ENCODE measurements around the gene CPNE5. TPM values are rescaled to one million over a fixed set of nuclear protein-coding genes. Genes with fewer than 3 reads are reported as not detected.

The CPNE5 gene
- total RNA-seq, 1 donor from 2014 or later: not detected

GRCh38 chr6:36850021-36850420 lies 10.8 kb upstream of the CPNE5 start:
- Mint-ChIP-seq H3K36me3 (ENCODE audit: low read depth) (peaks cover 10% of the 10 kb centered on the region), H3K4me1 (ENCODE audit: low read depth) (peaks cover 30% of the 10 kb centered on the region), H3K27ac (ENCODE audit: unreplicated experiment) (peak overlapping the region; percentile 50), H3K9me3 (ENCODE audit: low read depth) (peaks cover 5% of the 10 kb centered on the region), H3K4me3 (ENCODE audit: unreplicated experiment) (no peak overlapping the region), H3K27me3 (ENCODE audit: low read depth) (no peaks in the 10 kb centered on the region)
- TF ChIP-seq, protein P1, sequence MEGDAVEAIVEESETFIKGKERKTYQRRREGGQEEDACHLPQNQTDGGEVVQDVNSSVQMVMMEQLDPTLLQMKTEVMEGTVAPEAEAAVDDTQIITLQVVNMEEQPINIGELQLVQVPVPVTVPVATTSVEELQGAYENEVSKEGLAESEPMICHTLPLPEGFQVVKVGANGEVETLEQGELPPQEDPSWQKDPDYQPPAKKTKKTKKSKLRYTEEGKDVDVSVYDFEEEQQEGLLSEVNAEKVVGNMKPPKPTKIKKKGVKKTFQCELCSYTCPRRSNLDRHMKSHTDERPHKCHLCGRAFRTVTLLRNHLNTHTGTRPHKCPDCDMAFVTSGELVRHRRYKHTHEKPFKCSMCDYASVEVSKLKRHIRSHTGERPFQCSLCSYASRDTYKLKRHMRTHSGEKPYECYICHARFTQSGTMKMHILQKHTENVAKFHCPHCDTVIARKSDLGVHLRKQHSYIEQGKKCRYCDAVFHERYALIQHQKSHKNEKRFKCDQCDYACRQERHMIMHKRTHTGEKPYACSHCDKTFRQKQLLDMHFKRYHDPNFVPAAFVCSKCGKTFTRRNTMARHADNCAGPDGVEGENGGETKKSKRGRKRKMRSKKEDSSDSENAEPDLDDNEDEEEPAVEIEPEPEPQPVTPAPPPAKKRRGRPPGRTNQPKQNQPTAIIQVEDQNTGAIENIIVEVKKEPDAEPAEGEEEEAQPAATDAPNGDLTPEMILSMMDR (IDR thresholded peaks at IDR 0.05): no peak
- DNase-seq (ENCODE audit: low spot score): no peak

GRCh38 chr6:36848658-36849441 lies 9.6 kb upstream of the CPNE5 start:
- peaks cover 6% of the 10 kb centered on the region for H3K36me3 Mint-ChIP-seq (ENCODE audit: low read depth)
- H3K27ac Mint-ChIP-seq (ENCODE audit: unreplicated experiment): no peak overlapping the region
- peaks cover 30% of the 10 kb centered on the region for H3K4me1 Mint-ChIP-seq (ENCODE audit: low read depth)
- TF ChIP-seq, protein P1 (IDR thresholded peaks at IDR 0.05): no peak
- H3K27me3 Mint-ChIP-seq (ENCODE audit: low read depth): no peaks in the 10 kb centered on the region
- DNase-seq (ENCODE audit: low spot score): no peak
- H3K4me3 Mint-ChIP-seq (ENCODE audit: unreplicated experiment): peak overlapping the region; percentile 46
- H3K9me3 Mint-ChIP-seq (ENCODE audit: low read depth): peaks cover 5% of the 10 kb centered on the region

DNA sequence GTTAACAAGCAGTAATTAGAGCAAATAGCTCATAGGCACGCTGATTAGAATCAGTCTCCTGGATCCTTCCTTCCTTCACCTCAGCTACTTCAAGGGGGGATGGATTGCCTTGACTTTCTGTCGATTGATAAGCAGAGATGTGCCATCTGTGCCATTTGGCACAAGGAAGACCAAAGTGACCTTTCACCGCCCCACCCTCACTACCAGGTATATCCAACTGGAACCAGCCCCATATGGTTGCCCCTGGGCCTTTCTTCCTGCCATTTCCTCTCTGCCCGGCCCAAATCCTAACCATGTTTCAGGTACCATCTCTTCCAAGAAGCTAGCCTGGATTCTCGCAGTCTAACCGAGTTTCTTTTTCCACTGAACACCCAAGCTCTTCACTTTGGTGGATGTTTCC lies 8.7 kb upstream of the CPNE5 start:
- Mint-ChIP-seq H3K27me3 (ENCODE audit: low read depth) (no peaks in the 10 kb centered on the region), H3K27ac (ENCODE audit: unreplicated experiment) (no peak overlapping the region)

DNA sequence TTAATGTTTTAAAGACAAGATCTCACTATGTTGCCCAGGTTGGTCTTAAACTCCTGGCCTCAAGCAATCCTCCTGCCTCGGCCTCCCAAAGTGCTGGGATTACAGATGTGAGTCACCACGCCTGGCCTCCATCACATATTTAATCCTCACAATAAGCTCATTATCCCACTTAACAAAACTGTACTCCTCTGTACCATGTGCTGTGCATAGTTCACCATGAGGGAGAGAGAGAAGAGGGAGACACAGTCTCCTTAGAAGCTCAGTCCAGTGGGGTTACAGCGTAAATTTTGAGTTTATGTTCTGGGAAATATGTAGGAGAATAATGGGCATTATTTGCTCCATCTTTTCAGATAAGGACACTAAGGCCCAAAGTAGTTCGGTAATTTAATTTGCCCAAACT lies 7.9 kb upstream of the CPNE5 start:
- TF ChIP-seq, protein P1 (IDR thresholded peaks at IDR 0.05): no peak
- no peak overlapping the region for H3K27ac Mint-ChIP-seq (ENCODE audit: unreplicated experiment)
- peaks cover 2% of the 10 kb centered on the region for H3K36me3 Mint-ChIP-seq (ENCODE audit: low read depth)
- no peak for DNase-seq (ENCODE audit: low spot score)
- no peak overlapping the region for H3K4me3 Mint-ChIP-seq (ENCODE audit: unreplicated experiment)
- peaks cover 15% of the 10 kb centered on the region for H3K4me1 Mint-ChIP-seq (ENCODE audit: low read depth)
- no peaks in the 10 kb centered on the region for H3K27me3 Mint-ChIP-seq (ENCODE audit: low read depth)
- peaks cover 5% of the 10 kb centered on the region for H3K9me3 Mint-ChIP-seq (ENCODE audit: low read depth)

More for the DNA sequence above, 8.7 kb upstream of the CPNE5 start:
- TF ChIP-seq, protein P1 (IDR thresholded peaks at IDR 0.05): no peak
- peaks cover 21% of the 10 kb centered on the region for H3K4me1 Mint-ChIP-seq (ENCODE audit: low read depth)
- DNase-seq (ENCODE audit: low spot score): no peak
- H3K36me3 Mint-ChIP-seq (ENCODE audit: low read depth): peaks cover 2% of the 10 kb centered on the region
- peaks cover 5% of the 10 kb centered on the region for H3K9me3 Mint-ChIP-seq (ENCODE audit: low read depth)
- H3K4me3 Mint-ChIP-seq (ENCODE audit: unreplicated experiment): no peak overlapping the region

DNA sequence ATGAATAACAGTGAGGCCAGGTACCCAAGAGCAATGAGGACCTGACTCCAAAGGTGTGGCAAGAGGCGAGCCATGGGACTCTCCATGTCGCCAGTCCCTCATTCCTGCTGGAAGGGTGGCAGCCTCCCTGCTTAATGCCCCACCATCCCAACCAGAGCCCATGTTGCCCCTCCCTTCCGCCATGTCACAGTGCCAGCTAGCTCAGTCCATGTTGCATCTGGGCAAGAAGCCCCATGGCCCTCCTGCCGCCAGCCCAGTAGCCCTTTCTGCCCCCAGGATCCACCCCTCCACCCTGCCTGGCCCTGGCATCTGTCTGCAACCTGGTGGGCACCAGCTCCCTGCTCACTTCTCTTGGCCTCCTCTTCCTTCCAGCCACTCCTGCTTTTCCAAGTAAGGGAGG lies 6.0 kb upstream of the CPNE5 start:
- peaks cover 1% of the 10 kb centered on the region for H3K27me3 Mint-ChIP-seq (ENCODE audit: low read depth)
- no peak overlapping the region for H3K27ac Mint-ChIP-seq (ENCODE audit: unreplicated experiment)
- peaks cover 21% of the 10 kb centered on the region for H3K4me1 Mint-ChIP-seq (ENCODE audit: low read depth)
- H3K36me3 Mint-ChIP-seq (ENCODE audit: low read depth): no peaks in the 10 kb centered on the region
- no peaks in the 10 kb centered on the region for H3K9me3 Mint-ChIP-seq (ENCODE audit: low read depth)
- TF ChIP-seq, protein P1 (IDR thresholded peaks at IDR 0.05): no peak
- DNase-seq (ENCODE audit: low spot score): no peak
- H3K4me3 Mint-ChIP-seq (ENCODE audit: unreplicated experiment): no peak overlapping the region
